G401.6 (cell line): ENCODE data around the gene C10orf71.

Experiments used
- FAIRE-seq: peaks from 2 replicates; lab custom pipeline; 2012; peaks lifted over from hg19 to GRCh38; lab: Jason Lieb, UNC

C10orf71 gene

GRCh38 chr10:49296382-49296781, 2.6 kb upstream of the C10orf71 start:
- FAIRE-seq = no peak

- no peak for FAIRE-seq
These were observed 2.1 kb upstream of the C10orf71 start for GRCh38 chr10:49296836-49297235.

- no peak for FAIRE-seq
These were observed 926 bp upstream of the C10orf71 start for GRCh38 chr10:49297818-49298670.

GRCh38 chr10:49298671-49298982, 343 bp upstream of the C10orf71 start:
- no peak for FAIRE-seq

GRCh38 chr10:49299816-49300139, 808 bp downstream of the C10orf71 start:
- no peak for FAIRE-seq

GRCh38 chr10:49300140-49300974, 1.4 kb downstream of the C10orf71 start:
- no peak for FAIRE-seq

GRCh38 chr10:49301302-49301701, 2.3 kb downstream of the C10orf71 start:
- FAIRE-seq = no peak

- FAIRE-seq = no peak
These were observed 3.1 kb downstream of the C10orf71 start for GRCh38 chr10:49302088-49302487.

- FAIRE-seq = no peak
These were observed 4.7 kb downstream of the C10orf71 start for GRCh38 chr10:49303711-49304110.

- no peak for FAIRE-seq
These were observed 5.2 kb downstream of the C10orf71 start for GRCh38 chr10:49304137-49304536.

GRCh38 chr10:49307921-49308320, 9.0 kb downstream of the C10orf71 start:
- no peak for FAIRE-seq

- FAIRE-seq = no peak
These were observed 9.9 kb downstream of the C10orf71 start for GRCh38 chr10:49308881-49309280.

GRCh38 chr10:49309691-49310411, 10.9 kb downstream of the C10orf71 start:
- no peak for FAIRE-seq

GRCh38 chr10:49310460-49310859, 11.5 kb downstream of the C10orf71 start:
- no peak for FAIRE-seq

- FAIRE-seq = no peak
These were observed 12.1 kb downstream of the C10orf71 start for GRCh38 chr10:49310901-49311554.

- no peak for FAIRE-seq
These were observed 12.7 kb downstream of the C10orf71 start for GRCh38 chr10:49311555-49312236.

- no peak for FAIRE-seq
These were observed 13.4 kb downstream of the C10orf71 start for GRCh38 chr10:49312246-49312869.

- no peak for FAIRE-seq
These were observed 14.6 kb downstream of the C10orf71 start for GRCh38 chr10:49313501-49314070.

GRCh38 chr10:49314806-49315205, 15.8 kb downstream of the C10orf71 start:
- no peak for FAIRE-seq

- no peak for FAIRE-seq
These were observed 19.1 kb downstream of the C10orf71 start for GRCh38 chr10:49318028-49318427.

- FAIRE-seq = no peak
These were observed 19.8 kb downstream of the C10orf71 start for GRCh38 chr10:49318755-49319154.
